Effector CD8-positive, alpha-beta T cell (primary cell): ENCODE results near the gene RAPGEF3.

Source experiments
- DNase-seq: peaks from one replicate; lab custom pipeline; 2025; lab: John Stamatoyannopoulos, UW
- total RNA-seq, 4 experiments: gene quantifications; one replicate each; lab custom pipeline; 2026; lab: John Stamatoyannopoulos, UW

RAPGEF3 gene, protein sequence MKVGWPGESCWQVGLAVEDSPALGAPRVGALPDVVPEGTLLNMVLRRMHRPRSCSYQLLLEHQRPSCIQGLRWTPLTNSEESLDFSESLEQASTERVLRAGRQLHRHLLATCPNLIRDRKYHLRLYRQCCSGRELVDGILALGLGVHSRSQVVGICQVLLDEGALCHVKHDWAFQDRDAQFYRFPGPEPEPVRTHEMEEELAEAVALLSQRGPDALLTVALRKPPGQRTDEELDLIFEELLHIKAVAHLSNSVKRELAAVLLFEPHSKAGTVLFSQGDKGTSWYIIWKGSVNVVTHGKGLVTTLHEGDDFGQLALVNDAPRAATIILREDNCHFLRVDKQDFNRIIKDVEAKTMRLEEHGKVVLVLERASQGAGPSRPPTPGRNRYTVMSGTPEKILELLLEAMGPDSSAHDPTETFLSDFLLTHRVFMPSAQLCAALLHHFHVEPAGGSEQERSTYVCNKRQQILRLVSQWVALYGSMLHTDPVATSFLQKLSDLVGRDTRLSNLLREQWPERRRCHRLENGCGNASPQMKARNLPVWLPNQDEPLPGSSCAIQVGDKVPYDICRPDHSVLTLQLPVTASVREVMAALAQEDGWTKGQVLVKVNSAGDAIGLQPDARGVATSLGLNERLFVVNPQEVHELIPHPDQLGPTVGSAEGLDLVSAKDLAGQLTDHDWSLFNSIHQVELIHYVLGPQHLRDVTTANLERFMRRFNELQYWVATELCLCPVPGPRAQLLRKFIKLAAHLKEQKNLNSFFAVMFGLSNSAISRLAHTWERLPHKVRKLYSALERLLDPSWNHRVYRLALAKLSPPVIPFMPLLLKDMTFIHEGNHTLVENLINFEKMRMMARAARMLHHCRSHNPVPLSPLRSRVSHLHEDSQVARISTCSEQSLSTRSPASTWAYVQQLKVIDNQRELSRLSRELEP
- 0 to 0.58 (median 0.40) reads per million in 4 experiments for total RNA-seq

DNA sequence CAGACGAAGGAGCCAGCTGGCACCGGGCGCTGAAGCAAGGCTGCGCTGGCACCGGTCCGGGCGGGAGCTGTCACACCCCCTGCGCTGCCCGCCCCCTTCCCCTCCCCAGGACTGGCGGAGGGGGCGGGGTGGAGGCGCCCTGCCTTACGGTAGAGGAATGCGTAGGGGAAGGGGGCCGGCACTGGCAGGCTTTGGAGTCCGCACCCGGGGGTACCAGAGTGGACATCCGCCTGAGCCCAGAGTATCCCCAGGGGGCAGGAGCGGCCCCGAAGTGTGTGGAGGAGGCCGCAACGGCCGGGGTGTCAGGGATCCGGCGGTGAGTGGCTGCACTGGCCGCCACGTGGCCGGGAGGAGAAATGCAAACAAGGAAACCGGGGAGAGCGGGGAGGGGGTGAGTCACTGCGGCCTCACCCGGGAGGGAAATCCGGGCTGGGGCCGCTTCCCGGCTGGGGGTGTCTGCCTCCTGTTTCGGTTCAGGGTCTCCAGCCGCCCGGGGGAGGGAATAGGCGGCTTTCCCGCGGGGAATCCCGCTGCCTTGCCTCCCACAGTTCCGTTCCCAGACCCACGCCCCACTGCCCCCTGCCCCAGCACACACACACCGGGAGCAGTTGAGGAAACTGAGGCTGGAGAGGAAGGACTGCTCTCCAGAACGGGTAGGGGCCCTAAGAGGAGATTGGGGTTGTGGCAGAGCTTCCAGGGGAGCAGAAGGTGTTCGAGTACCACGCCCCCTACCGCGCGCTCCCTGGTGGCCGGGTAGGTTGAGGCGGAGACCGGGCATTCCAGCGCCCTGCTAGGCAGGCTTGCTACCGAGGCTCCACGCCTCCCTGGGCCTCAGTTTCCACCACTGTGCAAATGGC, at the start of gene RAPGEF3:
Gene RAPGEF3 (minus strand): TSS at position 47 of the 857 bp plus-strand sequence. CDS start 324 bp downstream, outside the sequence.
- DNase-seq, result peak; percentile 62

DNA sequence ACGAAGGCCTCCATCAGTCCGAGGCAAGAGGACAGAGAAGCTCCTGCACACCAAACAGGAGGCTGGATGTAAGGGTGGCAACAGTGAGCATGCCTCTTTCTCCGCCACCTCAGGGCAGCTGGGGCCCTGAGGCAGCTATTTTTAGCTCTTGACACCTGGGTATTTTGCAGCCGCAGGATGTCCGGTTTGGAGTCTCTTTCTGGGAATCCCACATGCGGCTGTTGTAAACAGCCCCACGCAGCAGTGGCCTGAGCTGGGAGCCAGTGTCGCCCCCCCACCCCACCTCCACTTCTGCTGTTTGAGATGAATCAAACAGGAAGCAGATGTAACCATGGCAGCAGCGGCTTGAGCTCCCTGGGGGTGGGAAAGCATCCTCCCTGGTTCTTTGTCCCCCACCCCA, 49.4 kb upstream of the RAPGEF3 start:
- peak; percentile 55 for DNase-seq

- no peak for DNase-seq
Observed at GRCh38 chr12:47807338-47807737, 48.7 kb upstream of the RAPGEF3 start.

DNA sequence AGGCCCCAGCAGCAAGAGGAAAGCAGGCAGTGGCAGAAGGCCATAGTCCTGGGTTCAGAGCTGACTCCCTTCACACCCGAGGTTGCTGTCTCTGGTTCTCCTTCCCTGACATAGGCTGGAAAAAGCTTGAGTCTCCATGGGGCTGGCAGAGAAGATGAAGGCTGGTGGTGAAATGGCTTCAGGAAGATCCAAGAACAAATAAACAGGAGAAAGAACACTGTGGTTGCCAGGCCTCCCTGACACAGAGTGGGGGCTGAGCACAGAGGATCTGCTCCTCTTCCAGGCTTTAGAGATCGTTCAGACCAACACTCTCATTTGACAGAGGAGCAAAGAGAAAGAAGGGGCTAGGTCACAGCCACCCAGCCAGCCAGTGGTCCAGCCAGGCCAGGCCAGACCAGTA, 46.7 kb upstream of the RAPGEF3 start:
- no peak for DNase-seq

- DNase-seq, result no peak
Observed at GRCh38 chr12:47804171-47804570, 45.5 kb upstream of the RAPGEF3 start.

DNA sequence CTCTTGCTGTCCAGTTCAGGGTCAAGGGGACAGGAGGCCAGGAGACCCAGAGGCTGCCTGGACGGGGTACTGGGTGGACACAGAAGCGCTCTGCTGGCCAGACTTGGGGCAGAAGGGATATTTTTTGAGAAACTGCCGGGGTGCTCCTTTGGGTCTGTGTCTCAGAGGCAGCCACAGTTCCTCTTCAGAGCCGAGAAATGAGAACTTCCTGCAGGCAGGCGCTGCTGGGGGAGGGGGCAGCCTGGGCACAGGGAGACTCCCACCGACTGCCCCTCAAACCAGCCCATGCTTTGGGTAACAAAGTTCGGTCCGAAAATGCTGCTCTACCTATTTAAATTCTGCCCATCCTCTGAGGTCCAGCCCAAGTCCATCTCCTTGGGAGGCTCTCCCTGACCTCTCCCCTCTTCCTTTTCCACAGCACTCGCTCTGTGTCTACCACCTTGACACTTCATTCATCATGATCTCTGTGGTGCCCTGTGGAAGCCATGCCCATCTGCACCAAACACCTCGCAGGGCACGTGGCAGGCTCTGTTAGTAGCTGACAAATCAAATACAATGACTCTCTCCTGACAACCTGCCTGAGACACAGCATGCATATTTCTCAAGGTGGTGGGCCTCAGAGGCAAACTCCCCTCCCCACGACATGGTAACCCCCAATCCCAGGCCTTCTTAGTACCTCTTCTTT, 44.7 kb upstream of the RAPGEF3 start:
- no peak for DNase-seq

- no peak for DNase-seq
Observed at GRCh38 chr12:47802312-47802711, 43.6 kb upstream of the RAPGEF3 start.

GRCh38 chr12:47801904-47802246, 43.2 kb upstream of the RAPGEF3 start:
- no peak for DNase-seq

DNA sequence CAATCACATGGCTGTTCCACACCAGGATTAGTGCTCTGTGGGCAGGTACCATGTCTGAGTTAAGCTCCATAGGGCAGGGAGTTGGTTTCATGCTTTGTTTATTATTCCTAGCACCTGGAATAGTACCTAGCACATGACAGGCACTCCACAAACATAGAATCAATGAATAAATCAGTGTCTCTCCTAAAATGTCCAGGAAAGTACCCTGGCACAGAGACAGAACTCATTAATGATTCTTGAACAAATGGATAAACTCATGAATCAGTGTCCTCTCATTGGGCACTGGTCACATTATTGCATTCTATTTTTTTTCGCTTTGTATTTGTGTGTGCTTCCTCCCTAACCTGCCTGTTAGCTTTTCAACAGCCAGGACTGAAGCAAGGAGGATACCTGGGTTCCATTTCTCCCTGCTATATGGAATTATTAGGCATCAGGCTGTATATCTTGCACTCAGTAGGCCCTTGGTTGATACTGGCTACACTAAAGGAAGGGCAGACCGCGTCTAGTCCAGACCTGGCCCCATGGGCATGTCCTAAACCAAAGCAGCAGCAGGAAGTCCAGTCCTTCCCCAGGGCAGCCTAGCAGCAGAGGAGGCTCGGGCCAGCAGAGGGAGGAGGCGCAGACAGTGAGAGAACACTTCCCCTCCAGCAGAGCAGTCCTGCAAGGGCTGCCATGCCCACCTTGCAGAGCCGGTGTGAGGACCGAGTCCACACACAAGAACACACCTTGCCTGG, 42.7 kb upstream of the RAPGEF3 start:
- DNase-seq, result no peak

GRCh38 chr12:47800582-47800981, 41.9 kb upstream of the RAPGEF3 start:
- DNase-seq, result no peak

- no peak for DNase-seq
Observed at GRCh38 chr12:47799357-47799955, 40.8 kb upstream of the RAPGEF3 start.

GRCh38 chr12:47798382-47798948, 39.8 kb upstream of the RAPGEF3 start:
- DNase-seq, result no peak

DNA sequence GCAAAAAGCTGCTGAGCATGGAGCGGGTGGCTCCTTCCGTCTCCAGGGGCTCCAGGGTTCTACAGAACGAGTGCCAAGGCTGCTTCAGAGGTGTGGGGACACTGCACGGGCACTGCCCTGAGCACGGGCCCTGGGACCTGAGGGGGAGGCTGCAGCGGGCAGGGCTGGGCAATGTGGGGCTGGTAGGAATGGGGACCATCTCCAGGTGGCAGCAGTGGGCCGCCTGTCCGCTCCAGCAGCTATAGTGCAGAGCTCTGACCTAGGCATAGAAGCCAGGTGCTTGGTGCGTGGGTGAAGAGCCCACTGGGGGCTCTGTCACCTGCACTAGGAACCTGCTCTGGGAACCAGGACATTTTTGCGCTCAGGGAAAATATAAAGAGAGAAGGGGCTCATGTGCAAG, 38.8 kb upstream of the RAPGEF3 start:
- peak; percentile 33 for DNase-seq

- no peak for DNase-seq
Observed at GRCh38 chr12:47795814-47796411, 37.2 kb upstream of the RAPGEF3 start.

DNA sequence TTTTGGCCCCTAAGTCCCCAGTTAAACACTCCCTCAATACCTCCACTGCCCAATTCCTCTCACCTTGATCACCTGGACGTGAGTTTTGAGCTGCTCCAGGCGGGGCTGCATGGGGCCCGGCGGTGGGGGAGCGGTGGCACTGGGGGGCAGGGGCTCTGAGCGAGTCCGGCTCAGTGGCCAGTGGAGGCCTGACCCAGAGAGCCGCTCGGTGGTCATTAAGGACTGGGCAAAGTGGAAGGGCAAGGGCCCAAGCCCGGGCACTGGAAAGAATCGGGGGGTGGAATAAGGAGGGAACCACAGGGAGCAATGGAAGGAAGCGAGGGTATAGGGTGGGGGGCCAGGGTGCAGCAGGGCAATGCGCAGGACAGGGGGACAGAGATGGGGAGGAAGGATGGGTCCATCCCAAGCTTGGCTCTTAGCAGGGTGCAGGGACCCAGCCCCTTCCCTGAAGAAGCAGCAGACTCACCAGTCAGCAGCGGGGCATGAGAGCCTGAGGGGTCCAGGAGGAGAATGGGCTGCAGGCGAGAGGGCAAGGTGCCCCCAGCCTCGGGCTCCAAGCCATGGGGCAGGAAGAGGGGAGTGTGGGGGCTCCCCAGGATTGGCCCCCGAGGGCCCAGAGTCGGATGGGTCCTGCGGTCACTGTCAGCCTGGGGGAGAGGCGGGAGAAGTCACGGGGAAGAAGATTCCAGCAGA, 36.6 kb upstream of the RAPGEF3 start:
- no peak for DNase-seq

DNA sequence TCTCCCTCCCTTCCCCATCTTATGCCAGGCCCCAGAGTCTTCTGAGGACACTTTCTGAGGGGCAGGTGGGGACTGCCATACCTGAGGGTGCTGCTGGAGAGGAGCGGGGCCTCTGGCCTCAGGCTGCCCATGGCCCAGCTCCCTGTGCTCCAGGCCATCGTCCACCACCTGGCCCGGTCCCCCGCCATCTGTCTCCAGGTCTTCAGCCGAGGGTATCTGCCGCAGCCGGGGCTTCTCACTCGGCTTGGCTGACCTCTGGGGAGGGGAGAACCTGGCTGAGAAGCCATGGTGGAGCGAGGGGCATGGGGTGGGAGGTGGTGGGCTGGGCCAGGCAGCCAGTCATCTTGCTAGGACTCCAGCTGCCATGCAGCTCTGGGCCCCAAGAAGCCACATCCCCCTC, 36.0 kb upstream of the RAPGEF3 start:
- no peak for DNase-seq

DNA sequence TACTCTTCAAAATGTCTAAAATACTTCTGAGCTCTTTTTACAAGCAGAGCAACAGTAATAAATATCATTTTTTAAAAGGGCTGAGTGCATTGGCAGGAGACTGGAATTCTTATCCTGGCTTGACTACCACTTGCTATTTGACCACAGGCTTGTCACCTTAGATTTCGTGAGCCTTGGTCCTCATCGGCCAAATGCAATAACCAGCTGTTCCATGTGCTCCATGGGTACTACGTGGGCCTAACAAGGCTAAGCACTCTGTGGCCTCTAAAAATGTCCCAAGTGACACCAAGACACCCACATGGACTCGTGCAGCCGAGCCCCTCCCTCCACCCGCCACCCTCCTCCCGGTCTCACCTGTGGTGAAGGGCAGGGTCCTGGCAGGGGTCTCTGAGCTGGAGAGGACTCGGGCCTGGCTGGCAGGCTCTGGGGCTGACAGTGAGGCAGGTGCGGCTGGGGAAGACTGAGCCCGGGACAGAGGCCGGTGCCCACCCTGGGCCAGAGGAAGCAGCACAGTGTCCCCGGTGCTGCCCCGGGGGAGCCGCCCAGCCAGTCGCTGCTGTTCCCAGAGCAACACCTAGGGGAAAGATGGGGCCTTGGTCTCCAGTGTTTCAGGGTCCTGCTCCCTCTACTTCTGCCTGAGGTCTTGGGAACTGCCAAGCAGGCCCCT, 34.5 kb upstream of the RAPGEF3 start:
- DNase-seq, result no peak

- no peak for DNase-seq
Observed at GRCh38 chr12:47791874-47792273, 33.2 kb upstream of the RAPGEF3 start.
